GM23338 (cell line): ENCODE data around the gene OSBPL10. TPM values are rescaled to one million over a fixed set of nuclear protein-coding genes. Genes with fewer than 3 reads are reported as not detected.

Experiments
- ATAC-seq: fragments of 200-7000 bp; cut with Tn5 transposase; 3 replicates; pipeline ENCODE4 v1.9.1; 2020
- DNase-seq: peaks from one replicate; pipeline ENCODE4 v3.0.0-alpha.2; 2015; ENCODE audit warnings: low spot score
- H2AFZ ChIP-seq: fragments of 200-600 bp; sonication (generic); 2 replicates; pipeline ENCODE4 v1.8.0; 2016; ENCODE audit warnings: antibody characterized with exemption, mild to moderate bottlenecking, moderate library complexity
- H3F3A ChIP-seq: fragments of 200-600 bp; sonication (generic); replicated peaks from 2 replicates; pipeline ENCODE4 v1.8.0; 2017; ENCODE audit warnings: antibody characterized with exemption, mixed run types, low read depth
- H3K27ac ChIP-seq: fragments of 200-600 bp; sonication (generic); 2 replicates; pipeline ENCODE4 v1.6.1; 2016; ENCODE audit warnings: low read depth
- H3K27me3 ChIP-seq: fragments of 200-600 bp; sonication (generic); 2 replicates; pipeline ENCODE4 v1.8.0; 2016; ENCODE audit warnings: mild to moderate bottlenecking, mixed run types, moderate library complexity; ENCODE audit not compliant: insufficient read depth
- H3K36me3 ChIP-seq: fragments of 200-600 bp; sonication (generic); 2 replicates; pipeline ENCODE4 v1.8.0; 2016; ENCODE audit warnings: mild to moderate bottlenecking; ENCODE audit not compliant: insufficient read depth
- H3K4me1 ChIP-seq: fragments of 200-600 bp; sonication (generic); 2 replicates; pipeline ENCODE4 v1.8.0; 2016; ENCODE audit warnings: mild to moderate bottlenecking, moderate library complexity; ENCODE audit not compliant: insufficient read depth
- H3K4me2 ChIP-seq: fragments of 200-600 bp; sonication (generic); 2 replicates; pipeline ENCODE4 v1.7.1; 2017; ENCODE audit warnings: mixed run types
- H3K4me3 ChIP-seq: fragments of 200-600 bp; sonication (generic); 2 replicates; pipeline ENCODE4 v1.6.1; 2016; ENCODE audit warnings: mixed run types
- H3K79me2 ChIP-seq: fragments of 200-600 bp; sonication (generic); replicated peaks from 2 replicates; pipeline ENCODE4 v1.8.0; 2017; ENCODE audit warnings: mild to moderate bottlenecking; ENCODE audit not compliant: insufficient read depth
- H3K9me2 ChIP-seq: fragments of 200-600 bp; sonication (generic); 2 replicates; pipeline ENCODE4 v1.8.0; 2017; ENCODE audit not compliant: insufficient read depth
- H4K20me1 ChIP-seq: fragments of 200-600 bp; sonication (generic); replicated peaks from 2 replicates; pipeline ENCODE4 v1.8.0; 2017; ENCODE audit warnings: mild to moderate bottlenecking; ENCODE audit not compliant: insufficient read depth
- H3K27ac Mint-ChIP-seq: 2 replicates; pipeline ENCODE4 v1.8.0; 2020; ENCODE audit warnings: inconsistent platforms, mild to moderate bottlenecking, moderate library complexity, mixed read lengths
- H3K27me3 Mint-ChIP-seq: 3 replicates; pipeline ENCODE4 v1.8.0; 2022; ENCODE audit warnings: low read depth, mild to moderate bottlenecking, moderate library complexity, mixed read lengths, inconsistent platforms; ENCODE audit not compliant: insufficient read depth, poor library complexity
- H3K36me3 Mint-ChIP-seq: 3 replicates; pipeline ENCODE4 v1.8.0; 2021; ENCODE audit warnings: low read depth, mild to moderate bottlenecking, inconsistent platforms, moderate library complexity, mixed read lengths
- H3K4me1 Mint-ChIP-seq: 3 replicates; pipeline ENCODE4 v1.8.0; 2020; ENCODE audit warnings: mild to moderate bottlenecking, inconsistent platforms, mixed read lengths
- H3K4me3 Mint-ChIP-seq: 3 replicates; pipeline ENCODE4 v1.8.0; 2021; ENCODE audit warnings: moderate library complexity, mild to moderate bottlenecking, inconsistent platforms, mixed read lengths
- H3K9me3 Mint-ChIP-seq: 3 replicates; pipeline ENCODE4 v1.8.0; 2020; ENCODE audit warnings: moderate library complexity, mild to moderate bottlenecking, inconsistent platforms, mixed read lengths
- CREB1 ChIP-seq: fragments of 250-450 bp; sonication (Bioruptor Pico); IDR thresholded peaks from 2 replicates; pipeline ENCODE4 v1.5.0; 2020; ENCODE audit warnings: low read depth, mild to moderate bottlenecking, moderate library complexity
- ETS1 ChIP-seq: IDR thresholded peaks from 2 replicates; pipeline ENCODE4 v1.6.1; 2016; ENCODE audit warnings: antibody characterized with exemption
- EZH2 ChIP-seq: fragments of 200-600 bp; sonication (generic); IDR thresholded peaks from one replicate; pipeline ENCODE4 v1.8.0; 2017; ENCODE audit warnings: antibody characterized with exemption, mild to moderate bottlenecking, low read depth; ENCODE audit not compliant: unreplicated experiment
- EZH2phosphoT487 ChIP-seq: fragments of 200-600 bp; sonication (generic); IDR thresholded peaks from one replicate; pipeline ENCODE4 v1.8.1; 2018; ENCODE audit warnings: antibody characterized with exemption; ENCODE audit not compliant: unreplicated experiment
- JUNB ChIP-seq: IDR thresholded peaks from one replicate; pipeline ENCODE4 v1.6.1; 2016; ENCODE audit warnings: antibody characterized with exemption; ENCODE audit not compliant: unreplicated experiment
- NANOG ChIP-seq: IDR thresholded peaks from 2 replicates; pipeline ENCODE4 v1.6.1; 2016; ENCODE audit warnings: antibody characterized with exemption, borderline replicate concordance
- POLR2AphosphoS5 ChIP-seq: IDR thresholded peaks from 2 replicates; pipeline ENCODE4 v1.6.1; 2016; ENCODE audit warnings: antibody characterized with exemption, low read depth
- REST ChIP-seq: IDR thresholded peaks from one replicate; pipeline ENCODE4 v1.6.1; 2018; ENCODE audit warnings: antibody characterized with exemption; ENCODE audit not compliant: unreplicated experiment
- STAT1 ChIP-seq: IDR thresholded peaks from one replicate; pipeline ENCODE4 v1.6.1; 2016; ENCODE audit warnings: antibody characterized with exemption; ENCODE audit not compliant: unreplicated experiment
- polyA plus RNA-seq: library from polyadenylated mRNA; unstranded; fragments of >200 nt; fragmentation: Nextera tagmentation; extraction: Ambion mirVana; gene quantifications from 2 replicates; pipeline ENCODE4 v1.2.1, GENCODE V29; 2016
- total RNA-seq: library from RNA; depleted of rRNA; stranded (reverse); fragments of >200 nt; shearing (Covaris generic); gene quantifications from 2 replicates; pipeline ENCODE4 v1.2.3, GENCODE V29; 2014
- TF ChIP-seq, protein P1 (sequence below), 2 experiments: fragments of 200-600 bp in 1 of 2; sonication (generic) in 1 of 2; conservative IDR thresholded peaks; 2 replicates each; pipeline versions ENCODE4 v1.5.1 to v1.6.1; 2016 to 2017; ENCODE audit warnings: antibody characterized with exemption in 2 of 2, low read depth in 2 of 2, mild to moderate bottlenecking in 2 of 2, moderate library complexity in 1 of 2

The OSBPL10 gene
- total and polyA plus RNA-seq, 2 experiments from 2014 or later: 23.8 to 149 TPM

GRCh38 chr3:31661993-31662670 lies 318.9 kb downstream of the OSBPL10 start (continued):
- no peak for TF ChIP-seq ETS1
- no peak for TF ChIP-seq EZH2phosphoT487
- TF ChIP-seq, protein P1, sequence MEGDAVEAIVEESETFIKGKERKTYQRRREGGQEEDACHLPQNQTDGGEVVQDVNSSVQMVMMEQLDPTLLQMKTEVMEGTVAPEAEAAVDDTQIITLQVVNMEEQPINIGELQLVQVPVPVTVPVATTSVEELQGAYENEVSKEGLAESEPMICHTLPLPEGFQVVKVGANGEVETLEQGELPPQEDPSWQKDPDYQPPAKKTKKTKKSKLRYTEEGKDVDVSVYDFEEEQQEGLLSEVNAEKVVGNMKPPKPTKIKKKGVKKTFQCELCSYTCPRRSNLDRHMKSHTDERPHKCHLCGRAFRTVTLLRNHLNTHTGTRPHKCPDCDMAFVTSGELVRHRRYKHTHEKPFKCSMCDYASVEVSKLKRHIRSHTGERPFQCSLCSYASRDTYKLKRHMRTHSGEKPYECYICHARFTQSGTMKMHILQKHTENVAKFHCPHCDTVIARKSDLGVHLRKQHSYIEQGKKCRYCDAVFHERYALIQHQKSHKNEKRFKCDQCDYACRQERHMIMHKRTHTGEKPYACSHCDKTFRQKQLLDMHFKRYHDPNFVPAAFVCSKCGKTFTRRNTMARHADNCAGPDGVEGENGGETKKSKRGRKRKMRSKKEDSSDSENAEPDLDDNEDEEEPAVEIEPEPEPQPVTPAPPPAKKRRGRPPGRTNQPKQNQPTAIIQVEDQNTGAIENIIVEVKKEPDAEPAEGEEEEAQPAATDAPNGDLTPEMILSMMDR (conservative IDR thresholded peaks at IDR 0.05; ENCODE audit: low read depth in 2 of 2): no peak
- TF ChIP-seq CREB1 (CRISPR knock-in tag): no peak
- no peak for TF ChIP-seq JUNB
- TF ChIP-seq NANOG: no peak
- no peak for TF ChIP-seq POLR2AphosphoS5

DNA sequence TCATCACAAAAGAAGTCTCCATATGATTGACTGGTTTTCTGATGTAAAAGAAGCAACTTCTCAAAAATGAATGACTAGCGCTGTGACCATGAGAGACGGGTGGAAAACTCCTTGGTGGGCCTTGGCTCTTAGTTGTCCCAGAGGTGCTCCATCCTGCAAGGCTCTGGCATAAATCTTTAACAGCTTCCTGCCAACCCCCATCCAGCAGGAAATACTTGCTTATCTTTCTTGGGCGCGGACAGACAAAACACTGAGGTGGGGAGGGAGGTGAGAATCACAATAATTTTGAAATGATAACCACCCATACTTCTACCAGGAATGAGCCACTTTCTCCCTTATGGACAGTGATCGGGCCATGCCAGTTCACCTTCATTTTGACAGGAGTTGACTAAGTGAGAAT lies 319.8 kb downstream of the OSBPL10 start:
- Mint-ChIP-seq H3K27ac (peak overlapping the region; percentile 37; the same call in 1 of the 2 replicates), H3K27me3 (no peaks in the 10 kb centered on the region), H3K9me3 (no peaks in the 10 kb centered on the region), H3K4me3 (no peak overlapping the region), H3K4me1 (peaks cover 20% of the 10 kb centered on the region), H3K36me3 (peaks cover 65% of the 10 kb centered on the region)
- Histone ChIP-seq H3K27ac (no peak overlapping the region), H2AFZ (no peak overlapping the region), H4K20me1 (no peaks in the 10 kb centered on the region), H3K36me3 (peaks cover 22% of the 10 kb centered on the region), H3K9me2 (no peaks in the 10 kb centered on the region), H3K4me1 (peaks cover 6% of the 10 kb centered on the region; the same call in 1 of the 2 replicates), H3K79me2 (no peaks in the 10 kb centered on the region), H3F3A (no peaks in the 10 kb centered on the region), H3K4me2 (no peak overlapping the region), H3K4me3 (no peak overlapping the region), H3K27me3 (no peaks in the 10 kb centered on the region)
- no peak for ATAC-seq
- TF ChIP-seq EZH2 (no peak), STAT1 (no peak), REST (no peak), POLR2AphosphoS5 (no peak)
- no peak for DNase-seq
